Bronchial epithelial cell (primary cell): ENCODE measurements around the gene HEXIM1. TPM values are rescaled to one million over a fixed set of nuclear protein-coding genes. Genes with fewer than 3 reads are reported as not detected.

Source experiments
- DNase-seq: peaks from one replicate; pipeline ENCODE4 v3.0.0-alpha.2; 2010; ENCODE audit warnings: low read depth
- FAIRE-seq: peaks from 2 replicates; lab custom pipeline; 2011; peaks lifted over from hg19 to GRCh38; lab: Jason Lieb, UNC
- H3K27me3 ChIP-seq: 2 replicates; pipeline ENCODE4 v1.5.1; 2011; ENCODE audit warnings: low read length; ENCODE audit not compliant: control insufficient read depth, insufficient read depth
- H3K36me3 ChIP-seq: 2 replicates; pipeline ENCODE4 v1.5.1; 2011; ENCODE audit warnings: low read length; ENCODE audit not compliant: control insufficient read depth, insufficient read depth
- H3K4me3 ChIP-seq: 2 replicates; pipeline ENCODE4 v1.5.1; 2011; ENCODE audit warnings: mild to moderate bottlenecking, low read depth, low read length, control low read depth
- total RNA-seq: library from RNA; depleted of rRNA; stranded (reverse); fragments of >200 nt; gene quantifications from 2 replicates; pipeline ENCODE4 v1.2.1, GENCODE V29; 2014
- TF ChIP-seq, protein P1 (sequence below): IDR thresholded peaks from 2 replicates; pipeline ENCODE4 v1.5.1; 2011; ENCODE audit warnings: mild to moderate bottlenecking, moderate library complexity, low read length, control low read depth, inconsistent platforms; ENCODE audit not compliant: insufficient read depth, severe bottlenecking

HEXIM1 gene
- total RNA-seq, 1 donor from 2014 or later: 7.1 TPM

GRCh38 chr17:45137561-45138305 is 10.5 kb upstream of the HEXIM1 start:
- TF ChIP-seq, protein P1, sequence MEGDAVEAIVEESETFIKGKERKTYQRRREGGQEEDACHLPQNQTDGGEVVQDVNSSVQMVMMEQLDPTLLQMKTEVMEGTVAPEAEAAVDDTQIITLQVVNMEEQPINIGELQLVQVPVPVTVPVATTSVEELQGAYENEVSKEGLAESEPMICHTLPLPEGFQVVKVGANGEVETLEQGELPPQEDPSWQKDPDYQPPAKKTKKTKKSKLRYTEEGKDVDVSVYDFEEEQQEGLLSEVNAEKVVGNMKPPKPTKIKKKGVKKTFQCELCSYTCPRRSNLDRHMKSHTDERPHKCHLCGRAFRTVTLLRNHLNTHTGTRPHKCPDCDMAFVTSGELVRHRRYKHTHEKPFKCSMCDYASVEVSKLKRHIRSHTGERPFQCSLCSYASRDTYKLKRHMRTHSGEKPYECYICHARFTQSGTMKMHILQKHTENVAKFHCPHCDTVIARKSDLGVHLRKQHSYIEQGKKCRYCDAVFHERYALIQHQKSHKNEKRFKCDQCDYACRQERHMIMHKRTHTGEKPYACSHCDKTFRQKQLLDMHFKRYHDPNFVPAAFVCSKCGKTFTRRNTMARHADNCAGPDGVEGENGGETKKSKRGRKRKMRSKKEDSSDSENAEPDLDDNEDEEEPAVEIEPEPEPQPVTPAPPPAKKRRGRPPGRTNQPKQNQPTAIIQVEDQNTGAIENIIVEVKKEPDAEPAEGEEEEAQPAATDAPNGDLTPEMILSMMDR: no peak
- no peaks in the 10 kb centered on the region for H3K27me3 ChIP-seq
- FAIRE-seq (no peak), DNase-seq (no peak)
- no peak overlapping the region for H3K4me3 ChIP-seq
- no peaks in the 10 kb centered on the region for H3K36me3 ChIP-seq

- Histone ChIP-seq H3K36me3 (no peaks in the 10 kb centered on the region), H3K27me3 (no peaks in the 10 kb centered on the region), H3K4me3 (no peak overlapping the region)
- DNase-seq (no peak), FAIRE-seq (no peak)
- TF ChIP-seq, protein P1: no peak
These were observed 9.3 kb upstream of the HEXIM1 start for GRCh38 chr17:45138911-45139532.

DNA sequence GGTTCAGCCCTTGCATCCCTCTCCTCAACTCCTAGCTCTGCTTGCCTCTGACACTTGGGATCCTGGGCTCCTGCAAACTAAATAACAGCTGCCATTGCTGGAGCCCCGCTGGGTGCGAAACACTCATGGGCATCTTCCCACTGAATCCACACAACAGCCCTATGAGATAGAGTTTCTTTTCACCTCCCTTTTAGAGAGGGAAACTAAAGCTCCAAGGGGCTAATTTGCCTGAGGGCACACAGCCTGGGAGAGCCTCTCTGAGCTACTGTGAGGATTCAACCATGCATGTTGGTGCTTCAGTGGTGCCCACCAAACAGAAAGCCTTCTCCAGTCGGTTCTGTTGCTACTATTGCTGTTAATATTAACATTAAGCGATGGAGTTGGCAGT is 8.7 kb upstream of the HEXIM1 start:
- DNase-seq (no peak), FAIRE-seq (no peak)
- H3K36me3 ChIP-seq: no peaks in the 10 kb centered on the region
- TF ChIP-seq, protein P1: no peak
- no peak overlapping the region for H3K4me3 ChIP-seq
- no peaks in the 10 kb centered on the region for H3K27me3 ChIP-seq

DNA sequence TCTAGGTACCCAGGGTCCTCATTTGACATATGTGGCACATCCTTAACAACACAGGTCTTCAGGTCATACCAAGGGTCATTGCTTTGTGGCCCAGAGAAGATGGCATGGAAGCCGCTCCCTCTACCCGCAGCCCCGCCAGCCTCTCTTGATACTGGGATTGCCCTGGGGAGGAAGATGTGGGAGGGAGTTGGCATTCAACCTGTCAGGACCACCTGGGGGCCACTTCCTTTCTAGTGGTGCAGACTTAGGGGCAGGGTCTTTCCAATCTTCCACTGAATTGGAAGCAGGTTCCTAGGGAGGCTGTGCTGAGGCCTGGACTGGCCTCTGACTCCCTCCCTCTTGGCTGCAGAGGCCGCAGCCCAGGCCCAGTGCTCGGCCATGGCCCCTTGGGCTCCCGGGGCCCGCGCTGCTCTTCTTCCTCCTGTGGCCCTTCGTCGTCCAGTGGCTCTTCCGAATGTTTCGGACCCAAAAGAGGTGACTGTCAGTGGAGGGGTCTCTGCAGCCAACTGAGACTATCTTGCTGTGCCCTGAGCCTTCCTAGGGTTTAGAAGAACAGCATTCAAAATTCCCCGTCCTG is 5.1 kb upstream of the HEXIM1 start:
- TF ChIP-seq, protein P1: no peak
- DNase-seq (no peak), FAIRE-seq (no peak)
- H3K36me3 ChIP-seq: no peaks in the 10 kb centered on the region
- no peaks in the 10 kb centered on the region for H3K27me3 ChIP-seq
- no peak overlapping the region for H3K4me3 ChIP-seq

- Histone ChIP-seq H3K27me3 (no peaks in the 10 kb centered on the region), H3K36me3 (no peaks in the 10 kb centered on the region), H3K4me3 (peak overlapping the region; percentile 41)
- TF ChIP-seq, protein P1: no peak
- DNase-seq (no peak), FAIRE-seq (no peak)
These were observed 4.5 kb upstream of the HEXIM1 start for GRCh38 chr17:45143767-45144198.
